HepG2 (cell line): ENCODE results near the gene SNRPD1. TPM values are rescaled to one million over a fixed set of nuclear protein-coding genes. Genes with fewer than 3 reads are reported as not detected.
A peak's percentile ranks its signal among the peaks of the same experiment; 100 is the strongest.

Experiments used
- DMTF1 ChIP-seq: sonication (generic); formaldehyde crosslinking; IDR thresholded peaks from 2 replicates; pipeline ENCODE4 v1.4.0; 2020; ENCODE audit warnings: mild to moderate bottlenecking, missing genetic modification reagents
- GRHL1 ChIP-seq: sonication (generic); formaldehyde crosslinking; conservative IDR thresholded peaks from 2 replicates; pipeline ENCODE4 v1.8.0; 2022; ENCODE audit warnings: missing genetic modification reagents
- ISL2 ChIP-seq: sonication (generic); formaldehyde crosslinking; IDR thresholded peaks from 2 replicates; pipeline ENCODE4 v1.5.0; 2020; ENCODE audit warnings: missing genetic modification reagents
- TCF7 ChIP-seq: sonication (generic); IDR thresholded peaks from 2 replicates; pipeline ENCODE4 v1.6.1; 2016; ENCODE audit warnings: antibody characterized with exemption, low read depth
- TIGD3 ChIP-seq: sonication (generic); formaldehyde crosslinking; IDR thresholded peaks from 2 replicates; pipeline ENCODE4 v1.5.1; 2020; ENCODE audit warnings: mild to moderate bottlenecking, missing genetic modification reagents, borderline replicate concordance
- ZBTB25 ChIP-seq: IDR thresholded peaks from 2 replicates; pipeline ENCODE4 v1.6.1; 2018; ENCODE audit warnings: missing genetic modification reagents
- ZBTB40 ChIP-seq, 2 experiments: fragments of 450-650 bp in 1 of 2; sonication (generic) in 1 of 2; formaldehyde crosslinking in 1 of 2; IDR thresholded peaks; 2 replicates each; pipeline versions ENCODE4 v1.6.1 to v1.8.0; 2016 to 2022; ENCODE audit warnings: antibody characterized with exemption in 1 of 2, mild to moderate bottlenecking in 1 of 2, missing genetic modification reagents in 1 of 2
- ZKSCAN5 ChIP-seq: sonication (generic); formaldehyde crosslinking; IDR thresholded peaks from 2 replicates; pipeline ENCODE4 v1.5.1; 2020; ENCODE audit warnings: mild to moderate bottlenecking, missing genetic modification reagents
- ZNF367 ChIP-seq: sonication (generic); formaldehyde crosslinking; IDR thresholded peaks from 2 replicates; pipeline ENCODE4 v1.4.0; 2020; ENCODE audit warnings: missing genetic modification reagents, borderline replicate concordance
- ZNF501 ChIP-seq: sonication (generic); formaldehyde crosslinking; IDR thresholded peaks from 2 replicates; pipeline ENCODE4 v1.5.1; 2020; ENCODE audit warnings: mild to moderate bottlenecking, moderate library complexity, missing genetic modification reagents
- ZNF75D ChIP-seq: sonication (generic); formaldehyde crosslinking; IDR thresholded peaks from 2 replicates; pipeline ENCODE4 v1.8.1; 2023; ENCODE audit warnings: missing genetic modification reagents, mild to moderate bottlenecking, borderline replicate concordance
- polyA plus RNA-seq, 8 experiments: library from polyadenylated mRNA; depleted of rRNA in 3 of 8; stranded (reverse) in 7 of 8; unstranded in 1 of 8; fragments of >200 nt; fragmentation: Illumina TruSeq in 4 of 8; extraction: Trizol in 4 of 8; gene quantifications; 2 replicates each; pipeline versions ENCODE4 v1.2.1 to v1.2.3, GENCODE V29; 2011 to 2016; ENCODE audit warnings: low read depth in 4 of 8, missing spikeins in 1 of 8, mixed read lengths in 1 of 8; ENCODE audit not compliant: insufficient read depth in 1 of 8
- total RNA-seq, 5 experiments: library from RNA; depleted of rRNA; stranded (reverse); fragments of >200 nt; fragmentation: Illumina TruSeq; extraction: Trizol; gene quantifications; 2 replicates each; pipeline ENCODE4 v1.2.3, GENCODE V29; 2016; ENCODE audit warnings: low read depth in 1 of 5

SNRPD1 gene
- total and polyA plus RNA-seq, 2 of the 13 experiments (the other 11 are each of a cell fraction or from before 2014, with no cell fraction given): 22.7 to 275 TPM

GRCh38 chr18:21612125-21613039 is at the start of gene SNRPD1 (continued):
- TF ChIP-seq ZBTB40 (IDR thresholded peaks at IDR 0.05) (peak; percentile 57), ZBTB40 (CRISPR knock-in tag; IDR thresholded peaks at IDR 0.05) (peak; percentile 95), ISL2 (CRISPR knock-in tag) (peak; percentile 86), ZNF501 (CRISPR knock-in tag) (peak; percentile 94), ZKSCAN5 (CRISPR knock-in tag) (no peak), GRHL1 (no peak), TIGD3 (CRISPR knock-in tag) (peak; percentile 97), TCF7 (no peak), DMTF1 (CRISPR knock-in tag) (no peak), ZNF367 (CRISPR knock-in tag) (peak; percentile 73; the same call in 1 of the 2 replicates), ZNF75D (CRISPR knock-in tag) (no peak), ZBTB25 (CRISPR knock-in tag) (peak; percentile 93)
